ENCODE measurements around the gene MAP3K20.

Gene MAP3K20

DNA sequence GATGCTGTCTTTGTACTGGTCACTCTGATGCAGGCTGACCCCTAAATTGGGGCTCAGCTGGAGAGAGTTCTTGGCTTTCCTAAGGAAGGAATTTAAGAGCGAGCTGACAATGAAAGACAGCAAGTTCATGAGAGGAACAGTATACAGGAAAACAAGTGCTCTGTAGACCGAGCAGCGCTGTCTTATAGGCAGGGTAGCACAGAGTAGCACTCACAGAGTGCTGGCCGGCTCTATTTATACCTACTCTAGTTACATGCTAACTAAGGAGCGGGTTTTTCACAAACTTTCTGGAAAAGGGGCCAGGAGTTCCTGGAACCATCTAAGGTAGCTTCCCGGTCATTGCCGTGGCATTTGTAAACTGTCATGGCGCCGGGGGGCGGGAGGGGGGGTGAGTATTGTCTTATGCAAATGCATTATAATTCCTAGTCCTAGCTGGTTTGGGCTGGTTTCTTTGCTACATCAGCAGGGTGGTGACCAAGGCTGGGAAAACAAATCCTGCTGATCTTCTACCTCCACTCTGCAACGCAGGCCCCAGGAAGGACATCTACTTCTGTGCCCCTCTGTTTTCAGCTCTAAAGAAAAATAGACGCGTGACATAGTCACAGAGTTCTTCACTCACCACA is 31.6 kb upstream of the MAP3K20 start:
- Mint-ChIP-seq H3K27ac (no peak overlapping the region), H3K4me1 (ENCODE audit: low read depth) (peaks cover 5% of the 10 kb centered on the region), H3K27me3 (ENCODE audit: low read depth) (peaks cover 8% of the 10 kb centered on the region), H3K36me3 (ENCODE audit: low read depth) (no peaks in the 10 kb centered on the region), H3K4me3 (no peak overlapping the region), H3K9me3 (no peaks in the 10 kb centered on the region)
- no peak for DNase-seq (ENCODE audit: low spot score)

DNA sequence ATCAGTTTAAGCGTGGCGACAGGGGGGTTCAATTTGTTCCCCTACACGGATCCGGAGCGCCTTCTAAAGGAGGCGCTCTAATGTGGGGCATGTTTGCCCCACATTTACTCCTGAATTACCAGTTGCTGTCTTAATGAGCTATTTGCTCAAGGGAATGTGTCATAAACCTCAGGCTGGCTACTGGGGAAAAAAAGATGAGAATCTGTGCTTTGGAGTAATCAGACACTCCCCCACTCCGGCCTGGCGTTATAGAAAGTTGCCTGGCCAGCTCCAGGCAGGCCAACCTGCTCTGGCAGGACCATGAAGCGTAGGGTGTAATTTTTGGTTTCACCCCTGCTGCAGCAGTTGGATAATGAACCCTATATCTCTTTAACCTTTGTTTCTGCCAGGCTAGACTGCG is 31.0 kb upstream of the MAP3K20 start:
- H3K4me3 Mint-ChIP-seq, result no peak overlapping the region
- no peak for DNase-seq (ENCODE audit: low spot score)
- no peak overlapping the region for H3K27ac Mint-ChIP-seq
- no peaks in the 10 kb centered on the region for H3K36me3 Mint-ChIP-seq (ENCODE audit: low read depth)
- H3K4me1 Mint-ChIP-seq (ENCODE audit: low read depth), result peaks cover 9% of the 10 kb centered on the region
- no peaks in the 10 kb centered on the region for H3K9me3 Mint-ChIP-seq
- peaks cover 8% of the 10 kb centered on the region for H3K27me3 Mint-ChIP-seq (ENCODE audit: low read depth)

DNA sequence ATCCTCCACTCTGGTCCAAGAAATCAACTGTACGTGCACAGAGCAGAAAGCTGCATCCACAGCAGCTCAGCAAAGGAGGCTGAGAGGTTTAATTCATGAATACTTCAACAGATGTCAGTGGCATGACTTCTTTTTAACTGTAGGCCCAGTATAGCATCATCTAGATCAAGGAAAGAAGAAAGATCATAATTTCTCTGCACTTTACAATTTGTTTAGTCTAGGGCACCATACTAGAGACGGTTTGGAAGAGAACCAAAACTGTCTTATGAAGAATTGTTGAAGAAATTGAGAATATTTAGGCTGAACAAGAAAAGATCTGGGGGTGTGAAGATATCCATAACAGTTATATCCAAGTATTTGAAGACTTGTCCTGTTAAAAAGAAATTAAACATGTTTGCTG is 30.5 kb upstream of the MAP3K20 start:
- Mint-ChIP-seq H3K27ac (no peak overlapping the region), H3K36me3 (ENCODE audit: low read depth) (no peaks in the 10 kb centered on the region), H3K9me3 (no peaks in the 10 kb centered on the region), H3K27me3 (ENCODE audit: low read depth) (peaks cover 8% of the 10 kb centered on the region), H3K4me3 (no peak overlapping the region), H3K4me1 (ENCODE audit: low read depth) (peaks cover 9% of the 10 kb centered on the region)
- no peak for DNase-seq (ENCODE audit: low spot score)

DNA sequence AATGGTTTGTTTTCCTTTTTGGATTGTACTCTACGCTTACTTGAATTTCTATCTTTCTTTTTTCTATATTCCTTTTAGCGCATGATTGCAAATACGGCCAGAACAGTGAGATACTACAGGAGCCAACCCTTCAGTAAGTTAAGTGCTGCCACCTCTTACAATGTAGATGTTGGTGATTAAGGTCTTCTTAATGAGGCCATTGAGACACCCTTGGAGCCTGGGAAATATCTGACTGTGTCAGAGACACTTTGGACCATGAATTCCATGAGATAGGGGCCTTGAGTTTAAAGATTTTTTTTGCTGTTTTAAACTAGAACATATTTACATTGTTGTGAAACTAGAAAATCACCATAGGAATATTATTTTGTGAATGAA is 27.1 kb upstream of the MAP3K20 start:
- Mint-ChIP-seq H3K9me3 (no peaks in the 10 kb centered on the region), H3K4me3 (no peak overlapping the region), H3K27me3 (ENCODE audit: low read depth) (peaks cover 20% of the 10 kb centered on the region), H3K36me3 (ENCODE audit: low read depth) (no peaks in the 10 kb centered on the region), H3K4me1 (ENCODE audit: low read depth) (peaks cover 9% of the 10 kb centered on the region), H3K27ac (no peak overlapping the region)
- no peak for DNase-seq (ENCODE audit: low spot score)

DNA sequence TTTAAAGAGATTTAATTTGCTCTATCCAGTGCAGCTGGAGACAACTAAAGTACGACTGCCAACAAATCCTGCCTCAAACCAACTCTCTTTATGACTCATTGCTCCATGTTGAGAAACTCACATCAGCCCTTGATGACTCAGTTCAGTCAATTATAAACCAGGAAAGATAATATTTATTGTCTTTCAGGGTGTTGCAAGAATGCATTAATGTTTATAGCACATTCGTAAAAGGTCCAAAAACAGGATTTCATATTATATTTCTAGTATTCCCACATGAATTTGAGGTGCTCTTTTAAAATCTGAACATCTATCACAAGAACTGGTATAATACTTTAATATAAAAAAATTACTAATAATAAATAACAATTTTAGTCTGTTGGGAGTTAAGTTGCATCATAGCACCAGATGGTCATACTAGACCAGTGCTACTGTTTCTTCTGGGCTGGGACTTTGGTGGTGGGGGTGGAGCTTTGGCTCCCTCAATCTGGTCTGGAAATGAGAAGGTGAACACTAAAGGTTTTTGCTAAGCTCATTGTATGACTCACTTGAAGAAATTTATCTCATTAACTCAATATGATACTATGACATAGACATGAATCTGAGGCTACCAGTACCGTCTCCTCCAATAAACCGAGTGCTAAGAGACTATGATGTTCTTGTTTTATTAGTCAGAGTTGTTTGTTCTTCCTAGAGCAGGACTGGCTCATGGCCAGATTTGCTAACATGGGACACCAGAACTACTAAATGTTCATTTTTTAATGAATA is 26.6 kb upstream of the MAP3K20 start:
- Mint-ChIP-seq H3K36me3 (ENCODE audit: low read depth) (no peaks in the 10 kb centered on the region), H3K4me1 (ENCODE audit: low read depth) (peaks cover 9% of the 10 kb centered on the region), H3K9me3 (no peaks in the 10 kb centered on the region), H3K4me3 (no peak overlapping the region), H3K27ac (no peak overlapping the region), H3K27me3 (ENCODE audit: low read depth) (peaks cover 21% of the 10 kb centered on the region)
- peak; percentile 50 for DNase-seq (ENCODE audit: low spot score)

DNA sequence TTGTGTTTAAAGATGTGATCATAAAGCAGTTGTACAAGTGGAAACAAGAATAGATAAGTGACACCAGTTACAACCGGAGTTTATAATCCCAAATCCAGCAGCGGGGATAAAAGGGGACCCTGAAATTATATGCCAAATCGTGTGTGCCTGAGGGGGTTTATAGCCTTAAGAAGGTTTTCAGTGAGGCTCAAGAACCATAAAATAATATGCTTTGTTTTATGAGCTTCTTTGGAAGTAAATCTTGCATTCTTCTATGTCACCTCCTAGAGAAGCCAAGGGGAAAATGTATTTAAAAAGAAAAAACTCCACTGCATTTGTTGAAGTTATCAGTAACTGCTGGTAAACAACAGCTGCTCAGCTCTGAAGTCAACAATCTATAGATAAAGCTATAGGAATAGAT is 25.8 kb upstream of the MAP3K20 start:
- Mint-ChIP-seq H3K9me3 (no peaks in the 10 kb centered on the region), H3K4me3 (no peak overlapping the region), H3K27me3 (ENCODE audit: low read depth) (peaks cover 25% of the 10 kb centered on the region), H3K27ac (no peak overlapping the region), H3K4me1 (ENCODE audit: low read depth) (peaks cover 9% of the 10 kb centered on the region), H3K36me3 (ENCODE audit: low read depth) (no peaks in the 10 kb centered on the region)
- DNase-seq (ENCODE audit: low spot score), result no peak

DNA sequence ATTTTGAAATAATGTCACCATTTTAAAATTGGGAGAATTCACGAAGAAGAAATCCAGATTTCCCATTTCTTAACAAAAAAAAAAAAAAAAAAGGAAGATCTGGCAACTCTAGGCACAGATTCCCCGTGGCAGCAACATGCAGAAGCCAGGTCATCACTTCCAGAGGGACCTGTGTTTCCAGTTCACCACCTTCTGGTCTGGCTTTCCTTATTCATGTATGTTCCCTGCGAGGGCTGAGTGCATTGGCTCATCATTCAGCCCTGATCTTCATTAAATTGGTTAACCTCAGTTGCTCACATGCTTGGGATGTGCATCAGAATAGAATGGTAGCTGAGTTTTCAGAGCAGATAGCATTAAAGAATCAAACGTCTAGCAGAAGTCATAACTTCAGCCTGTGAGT is 25.0 kb upstream of the MAP3K20 start:
- Mint-ChIP-seq H3K36me3 (ENCODE audit: low read depth) (no peaks in the 10 kb centered on the region), H3K27ac (no peak overlapping the region), H3K27me3 (ENCODE audit: low read depth) (peaks cover 28% of the 10 kb centered on the region), H3K4me3 (no peak overlapping the region), H3K9me3 (no peaks in the 10 kb centered on the region), H3K4me1 (ENCODE audit: low read depth) (peaks cover 9% of the 10 kb centered on the region)
- DNase-seq (ENCODE audit: low spot score), result no peak

DNA sequence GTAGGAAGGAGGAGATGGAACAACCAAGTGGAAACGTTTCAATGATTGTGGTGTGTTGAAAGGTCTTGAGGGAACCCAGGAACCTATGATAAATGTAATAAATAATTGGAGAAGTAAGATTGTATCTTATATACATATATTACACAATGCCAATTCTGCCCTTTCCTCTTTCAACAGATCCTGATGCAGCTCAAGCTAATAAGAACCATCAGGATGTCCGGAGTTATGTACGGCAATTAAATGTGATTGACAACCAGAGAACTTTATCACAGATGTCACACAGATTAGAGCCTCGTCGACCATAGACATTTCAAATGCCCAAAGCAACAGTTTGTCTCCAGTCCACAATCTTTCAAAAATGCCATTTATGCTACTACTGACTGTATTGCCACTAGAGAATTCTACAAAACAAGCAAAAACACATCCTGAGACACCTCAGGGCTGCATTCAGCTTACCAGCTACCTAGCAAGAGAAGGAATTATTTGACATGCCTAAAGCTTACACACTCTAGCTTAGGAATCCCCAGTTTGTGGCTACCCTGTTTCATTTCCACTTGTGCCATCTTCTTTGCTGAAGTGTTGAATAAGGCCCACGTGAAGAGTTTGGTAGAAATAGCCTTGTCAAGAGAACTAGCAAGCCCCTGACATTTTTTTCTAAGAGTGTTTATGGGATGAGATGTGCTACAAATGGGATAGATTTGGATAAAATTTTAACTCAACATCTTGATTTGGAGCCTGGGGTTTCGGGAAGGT is 24.0 kb upstream of the MAP3K20 start:
- Mint-ChIP-seq H3K4me3 (no peak overlapping the region), H3K27ac (no peak overlapping the region), H3K27me3 (ENCODE audit: low read depth) (peaks cover 32% of the 10 kb centered on the region)

DNA sequence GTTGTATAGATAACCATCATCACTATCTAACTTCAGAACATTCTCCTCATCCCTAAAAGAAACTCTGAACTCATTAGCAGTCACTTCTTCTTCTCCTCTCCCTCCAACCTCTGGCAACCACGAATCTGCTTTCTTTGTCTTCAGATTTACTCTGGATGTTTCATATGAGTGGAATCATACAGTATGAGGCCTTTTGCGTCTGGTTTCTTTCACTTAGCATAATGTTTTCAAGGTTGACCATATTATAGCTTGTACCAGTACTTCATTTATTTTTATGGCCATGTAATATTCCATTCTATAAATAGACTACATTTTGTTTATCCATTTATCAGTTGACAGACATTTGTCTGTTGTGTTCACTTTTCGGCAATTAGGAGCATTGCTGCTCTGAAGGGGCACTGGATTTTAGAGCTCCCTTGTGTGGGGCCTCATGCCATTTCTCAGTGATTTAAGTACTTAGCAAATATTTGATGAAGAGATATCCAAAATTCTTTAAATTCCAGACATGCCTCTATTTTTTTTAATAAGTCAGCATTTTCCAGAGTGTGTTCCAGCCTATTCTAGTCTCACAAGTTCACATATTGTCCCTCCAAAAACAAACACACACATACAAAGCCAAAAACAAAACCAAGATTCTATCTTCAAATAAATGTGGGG is 22.5 kb upstream of the MAP3K20 start:
- H3K36me3 Mint-ChIP-seq (ENCODE audit: low read depth), result no peaks in the 10 kb centered on the region
- peaks cover 9% of the 10 kb centered on the region for H3K4me1 Mint-ChIP-seq (ENCODE audit: low read depth)
- no peak overlapping the region for H3K27ac Mint-ChIP-seq
- H3K9me3 Mint-ChIP-seq, result no peaks in the 10 kb centered on the region
- DNase-seq (ENCODE audit: low spot score), result no peak
- H3K27me3 Mint-ChIP-seq (ENCODE audit: low read depth), result peaks cover 38% of the 10 kb centered on the region
- H3K4me3 Mint-ChIP-seq, result no peak overlapping the region

More for the DNA sequence above, 24.0 kb upstream of the MAP3K20 start:
- DNase-seq (ENCODE audit: low spot score), result no peak
- Mint-ChIP-seq H3K4me1 (ENCODE audit: low read depth) (peaks cover 9% of the 10 kb centered on the region), H3K36me3 (ENCODE audit: low read depth) (no peaks in the 10 kb centered on the region), H3K9me3 (no peaks in the 10 kb centered on the region)

DNA sequence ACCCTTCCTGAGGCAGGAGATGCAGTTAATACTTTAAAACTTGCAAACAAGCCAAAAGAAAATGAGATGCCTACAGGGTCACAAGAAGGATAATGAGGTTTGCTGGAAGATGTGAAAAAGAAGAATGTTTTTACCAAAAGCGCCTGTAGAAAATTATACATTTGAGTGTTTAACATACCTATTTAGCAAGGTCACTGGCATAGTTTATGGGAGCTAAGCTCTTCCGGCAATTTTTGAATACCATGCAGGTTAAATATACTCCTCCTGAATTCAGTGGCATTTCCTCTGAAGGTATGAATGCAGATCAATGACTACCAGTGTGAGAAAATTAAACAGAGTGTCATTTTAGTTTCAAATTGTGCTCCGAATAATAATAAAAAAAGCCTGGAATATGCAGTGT is 21.2 kb upstream of the MAP3K20 start:
- no peaks in the 10 kb centered on the region for H3K9me3 Mint-ChIP-seq

DNA sequence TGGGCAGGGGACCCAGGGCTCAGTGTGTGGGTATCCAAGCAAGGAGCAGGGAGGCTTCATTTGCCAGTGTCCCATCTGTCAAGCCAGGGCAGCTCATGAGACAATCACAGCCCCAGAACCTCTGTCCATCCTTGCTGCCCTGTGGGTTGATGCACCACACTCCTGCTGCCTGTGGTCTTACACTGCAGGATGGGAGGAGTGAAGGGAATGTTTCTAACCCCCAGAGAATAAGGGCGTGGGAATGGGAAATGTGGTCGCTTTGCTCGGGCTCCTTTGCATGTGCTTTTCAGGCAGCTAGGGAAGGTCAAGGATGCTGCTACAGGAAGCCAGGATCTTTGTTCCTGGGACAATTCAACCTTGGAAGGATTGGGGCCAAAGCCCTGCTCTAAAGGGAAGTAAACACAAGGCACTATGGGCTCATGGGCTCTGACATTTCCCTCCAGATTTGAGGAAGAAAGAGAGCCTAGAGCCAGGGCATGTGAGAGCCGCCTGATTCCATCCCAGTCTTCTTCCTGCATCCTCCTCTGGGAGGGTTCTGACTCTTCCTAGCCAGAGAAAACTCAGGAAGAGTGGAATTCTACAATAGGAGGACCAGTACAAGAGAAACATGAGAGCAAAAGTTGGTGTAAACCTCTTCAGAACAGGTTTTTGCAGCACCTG is 18.8 kb upstream of the MAP3K20 start:
- no peak overlapping the region for H3K27ac Mint-ChIP-seq
- no peaks in the 10 kb centered on the region for H3K9me3 Mint-ChIP-seq
- peaks cover 38% of the 10 kb centered on the region for H3K27me3 Mint-ChIP-seq (ENCODE audit: low read depth)
- H3K4me3 Mint-ChIP-seq, result no peak overlapping the region
- H3K36me3 Mint-ChIP-seq (ENCODE audit: low read depth), result no peaks in the 10 kb centered on the region
- DNase-seq (ENCODE audit: low spot score), result no peak
- H3K4me1 Mint-ChIP-seq (ENCODE audit: low read depth), result no peaks in the 10 kb centered on the region

More for the DNA sequence above, 21.2 kb upstream of the MAP3K20 start:
- H3K27me3 Mint-ChIP-seq (ENCODE audit: low read depth), result peaks cover 44% of the 10 kb centered on the region
- H3K4me1 Mint-ChIP-seq (ENCODE audit: low read depth), result peaks cover under 1% of the 10 kb centered on the region
- no peaks in the 10 kb centered on the region for H3K36me3 Mint-ChIP-seq (ENCODE audit: low read depth)
- DNase-seq (ENCODE audit: low spot score), result no peak
- no peak overlapping the region for H3K4me3 Mint-ChIP-seq
- no peak overlapping the region for H3K27ac Mint-ChIP-seq

DNA sequence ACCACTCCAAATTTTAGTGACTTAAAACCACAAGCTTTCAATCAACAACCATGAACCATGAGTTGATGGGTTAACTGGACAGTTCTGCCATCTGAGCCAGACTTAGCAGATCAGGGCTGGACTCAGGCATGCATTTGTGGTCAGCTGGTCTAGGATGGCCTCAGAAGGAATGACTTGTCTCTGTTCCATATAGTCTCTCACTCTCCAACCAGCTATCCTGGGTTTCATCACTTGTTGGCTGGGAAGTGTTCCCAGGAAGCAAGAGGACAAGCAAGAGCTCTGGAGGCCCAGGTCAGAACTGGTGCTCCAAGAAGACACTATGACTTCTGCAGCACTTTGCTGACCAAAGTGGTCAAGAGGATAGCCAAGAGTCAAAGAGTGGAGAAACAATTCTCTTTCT is 17.5 kb upstream of the MAP3K20 start:
- Mint-ChIP-seq H3K36me3 (ENCODE audit: low read depth) (no peaks in the 10 kb centered on the region), H3K9me3 (no peaks in the 10 kb centered on the region), H3K27me3 (ENCODE audit: low read depth) (peaks cover 35% of the 10 kb centered on the region), H3K4me1 (ENCODE audit: low read depth) (no peaks in the 10 kb centered on the region), H3K27ac (no peak overlapping the region), H3K4me3 (no peak overlapping the region)
- DNase-seq (ENCODE audit: low spot score), result no peak

DNA sequence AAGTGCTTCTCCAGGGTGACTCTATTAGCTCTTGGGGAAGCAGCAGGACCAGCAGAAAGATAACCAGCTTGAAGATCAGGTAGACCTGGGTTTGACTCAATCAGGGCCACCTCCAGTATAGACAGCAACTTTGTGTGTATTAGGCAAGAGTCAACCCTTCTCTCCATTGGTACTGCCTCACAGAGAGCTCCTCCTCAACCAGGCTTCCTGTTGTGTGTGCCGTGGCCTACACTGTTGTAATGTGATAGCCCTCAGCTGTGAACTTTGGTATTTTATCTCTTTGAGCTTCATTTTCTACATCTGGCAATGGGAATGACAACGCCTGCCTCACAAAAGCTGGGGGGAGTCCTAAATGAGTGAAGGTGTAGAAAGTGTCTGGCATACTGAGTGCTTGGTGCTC is 17.0 kb upstream of the MAP3K20 start:
- DNase-seq (ENCODE audit: low spot score), result no peak
- Mint-ChIP-seq H3K4me1 (ENCODE audit: low read depth) (no peaks in the 10 kb centered on the region), H3K27me3 (ENCODE audit: low read depth) (peaks cover 31% of the 10 kb centered on the region), H3K27ac (no peak overlapping the region), H3K36me3 (ENCODE audit: low read depth) (no peaks in the 10 kb centered on the region), H3K4me3 (no peak overlapping the region), H3K9me3 (no peaks in the 10 kb centered on the region)
